ENCODE data around the gene BAK1. TPM values are rescaled to one million over a fixed set of nuclear protein-coding genes. Genes with fewer than 3 reads are reported as not detected.

Gene BAK1
- total and polyA plus RNA-seq, 2 of the 13 experiments (the other 11 are each of a cell fraction or from before 2014, with no cell fraction given) = 15.0 to 23.8 TPM

- TF ChIP-seq ZNF83 (CRISPR knock-in tag; IDR thresholded peaks at IDR 0.05; ENCODE audit: borderline replicate concordance) (no peak), JUND (CRISPR knock-in tag; IDR thresholded peaks at IDR 0.05) (no peak), ZNF101 (CRISPR knock-in tag; IDR thresholded peaks at IDR 0.05; ENCODE audit: borderline replicate concordance, low read depth) (no peak; the same call in 1 of the 2 replicates), PRDM10 (CRISPR knock-in tag; IDR thresholded peaks at IDR 0.05; ENCODE audit: low read depth) (peak; percentile 29; the same call in 1 of the 2 replicates), HNRNPK (IDR thresholded peaks at IDR 0.05; ENCODE audit: low read depth, low read length, poor library complexity, severe bottlenecking) (no peak), JDP2 (CRISPR knock-in tag; IDR thresholded peaks at IDR 0.05; ENCODE audit: borderline replicate concordance) (no peak), ZFP36 (IDR thresholded peaks at IDR 0.05; ENCODE audit: borderline replicate concordance, low read depth, low read length, partially characterized antibody) (no peak), ZSCAN20 (CRISPR knock-in tag; IDR thresholded peaks at IDR 0.05; ENCODE audit: borderline replicate concordance) (no peak), ZNF543 (CRISPR knock-in tag; IDR thresholded peaks at IDR 0.05) (no peak), ZNF510 (CRISPR knock-in tag; IDR thresholded peaks at IDR 0.05; ENCODE audit: low read depth) (no peak), HMG20A (CRISPR knock-in tag; IDR thresholded peaks at IDR 0.05; ENCODE audit: borderline replicate concordance) (no peak), TCF12 (IDR thresholded peaks at IDR 0.05) (no peak), TCF12 (CRISPR knock-in tag; IDR thresholded peaks at IDR 0.05) (no peak), RBM39 (IDR thresholded peaks at IDR 0.05; ENCODE audit: low read depth, low read length, poor library complexity, severe bottlenecking) (no peak), ZBTB39 (CRISPR knock-in tag; IDR thresholded peaks at IDR 0.05) (no peak)
- TF ChIP-seq, protein P1, sequence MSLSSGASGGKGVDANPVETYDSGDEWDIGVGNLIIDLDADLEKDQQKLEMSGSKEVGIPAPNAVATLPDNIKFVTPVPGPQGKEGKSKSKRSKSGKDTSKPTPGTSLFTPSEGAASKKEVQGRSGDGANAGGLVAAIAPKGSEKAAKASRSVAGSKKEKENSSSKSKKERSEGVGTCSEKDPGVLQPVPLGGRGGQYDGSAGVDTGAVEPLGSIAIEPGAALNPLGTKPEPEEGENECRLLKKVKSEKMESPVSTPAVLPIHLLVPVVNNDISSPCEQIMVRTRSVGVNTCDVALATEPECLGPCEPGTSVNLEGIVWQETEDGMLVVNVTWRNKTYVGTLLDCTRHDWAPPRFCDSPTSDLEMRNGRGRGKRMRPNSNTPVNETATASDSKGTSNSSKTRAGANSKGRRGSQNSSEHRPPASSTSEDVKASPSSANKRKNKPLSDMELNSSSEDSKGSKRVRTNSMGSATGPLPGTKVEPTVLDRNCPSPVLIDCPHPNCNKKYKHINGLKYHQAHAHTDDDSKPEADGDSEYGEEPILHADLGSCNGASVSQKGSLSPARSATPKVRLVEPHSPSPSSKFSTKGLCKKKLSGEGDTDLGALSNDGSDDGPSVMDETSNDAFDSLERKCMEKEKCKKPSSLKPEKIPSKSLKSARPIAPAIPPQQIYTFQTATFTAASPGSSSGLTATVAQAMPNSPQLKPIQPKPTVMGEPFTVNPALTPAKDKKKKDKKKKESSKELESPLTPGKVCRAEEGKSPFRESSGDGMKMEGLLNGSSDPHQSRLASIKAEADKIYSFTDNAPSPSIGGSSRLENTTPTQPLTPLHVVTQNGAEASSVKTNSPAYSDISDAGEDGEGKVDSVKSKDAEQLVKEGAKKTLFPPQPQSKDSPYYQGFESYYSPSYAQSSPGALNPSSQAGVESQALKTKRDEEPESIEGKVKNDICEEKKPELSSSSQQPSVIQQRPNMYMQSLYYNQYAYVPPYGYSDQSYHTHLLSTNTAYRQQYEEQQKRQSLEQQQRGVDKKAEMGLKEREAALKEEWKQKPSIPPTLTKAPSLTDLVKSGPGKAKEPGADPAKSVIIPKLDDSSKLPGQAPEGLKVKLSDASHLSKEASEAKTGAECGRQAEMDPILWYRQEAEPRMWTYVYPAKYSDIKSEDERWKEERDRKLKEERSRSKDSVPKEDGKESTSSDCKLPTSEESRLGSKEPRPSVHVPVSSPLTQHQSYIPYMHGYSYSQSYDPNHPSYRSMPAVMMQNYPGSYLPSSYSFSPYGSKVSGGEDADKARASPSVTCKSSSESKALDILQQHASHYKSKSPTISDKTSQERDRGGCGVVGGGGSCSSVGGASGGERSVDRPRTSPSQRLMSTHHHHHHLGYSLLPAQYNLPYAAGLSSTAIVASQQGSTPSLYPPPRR (CRISPR knock-in tag; IDR thresholded peaks at IDR 0.05; ENCODE audit: borderline replicate concordance) = no peak; the same call in 1 of the 2 replicates
Measured at GRCh38 chr6:33579828-33580714, at the start of gene BAK1 (continued).

Measured in HepG2 (cell line).